ENCODE data around the gene CEBPG. TPM values are rescaled to one million over a fixed set of nuclear protein-coding genes. Genes with fewer than 3 reads are reported as not detected.

The CEBPG gene
- total RNA-seq, 1 donor from 2014 or later, result 59.3 TPM

- Mint-ChIP-seq H3K4me1 (no peaks in the 10 kb centered on the region), H3K36me3 (no peaks in the 10 kb centered on the region), H3K4me3 (no peak overlapping the region), H3K9me3 (no peaks in the 10 kb centered on the region), H3K27ac (no peak overlapping the region), H3K27me3 (ENCODE audit: insufficient read depth, low read depth) (peaks cover 2% of the 10 kb centered on the region)
- no peak overlapping the region for H3K4me3 ChIP-seq
- H3K27me3 ChIP-seq, result no peaks in the 10 kb centered on the region
- H3K9me3 ChIP-seq (ENCODE audit: low read depth), result no peaks in the 10 kb centered on the region
- no peak overlapping the region for H3K4me2 ChIP-seq
- H4K20me1 ChIP-seq (ENCODE audit: low read depth), result peaks cover 89% of the 10 kb centered on the region
- H3K9ac ChIP-seq, result no peak overlapping the region
- H3K27ac ChIP-seq, result no peak overlapping the region
- no peaks in the 10 kb centered on the region for H3K4me1 ChIP-seq
- TF ChIP-seq CTCF (IDR thresholded peaks at IDR 0.05), result no peak
- no peak for TF ChIP-seq EZH2phosphoT487 (IDR thresholded peaks at IDR 0.05)
- no peak for TF ChIP-seq EZH2 (IDR thresholded peaks at IDR 0.05)
- peaks cover 36% of the 10 kb centered on the region for H3K79me2 ChIP-seq (ENCODE audit: low read depth)
- no peak for DNase-seq (ENCODE audit: low spot score)
- H3K36me3 ChIP-seq, result no peaks in the 10 kb centered on the region
- H3F3A ChIP-seq (ENCODE audit: low read depth), result no peaks in the 10 kb centered on the region
- no peak overlapping the region for H2AFZ ChIP-seq (replicated peaks)
These were observed 14.8 kb downstream of the CEBPG start for GRCh38 chr19:33388231-33388724.

- no peaks in the 10 kb centered on the region for H3K36me3 ChIP-seq
- DNase-seq (ENCODE audit: low spot score), result no peak
- Mint-ChIP-seq H3K4me3 (no peak overlapping the region), H3K4me1 (peaks cover 3% of the 10 kb centered on the region), H3K27ac (no peak overlapping the region), H3K27me3 (ENCODE audit: insufficient read depth, low read depth) (peaks cover 2% of the 10 kb centered on the region), H3K9me3 (no peaks in the 10 kb centered on the region), H3K36me3 (no peaks in the 10 kb centered on the region)
- no peaks in the 10 kb centered on the region for H3K9me3 ChIP-seq (ENCODE audit: low read depth)
- no peaks in the 10 kb centered on the region for H3K4me1 ChIP-seq
- peaks cover 89% of the 10 kb centered on the region for H4K20me1 ChIP-seq (ENCODE audit: low read depth)
- peaks cover 30% of the 10 kb centered on the region for H3K79me2 ChIP-seq (ENCODE audit: low read depth)
- no peak overlapping the region for H3K4me3 ChIP-seq
- H3K4me2 ChIP-seq, result no peak overlapping the region
- no peak overlapping the region for H2AFZ ChIP-seq (replicated peaks)
- no peak overlapping the region for H3K9ac ChIP-seq
- H3K27ac ChIP-seq, result no peak overlapping the region
- H3K27me3 ChIP-seq, result no peaks in the 10 kb centered on the region
- no peaks in the 10 kb centered on the region for H3F3A ChIP-seq (ENCODE audit: low read depth)
- no peak for TF ChIP-seq EZH2phosphoT487 (IDR thresholded peaks at IDR 0.05)
- TF ChIP-seq EZH2 (IDR thresholded peaks at IDR 0.05), result no peak
- no peak for TF ChIP-seq CTCF (IDR thresholded peaks at IDR 0.05)
These were observed 15.4 kb downstream of the CEBPG start for GRCh38 chr19:33388725-33389420.

DNA sequence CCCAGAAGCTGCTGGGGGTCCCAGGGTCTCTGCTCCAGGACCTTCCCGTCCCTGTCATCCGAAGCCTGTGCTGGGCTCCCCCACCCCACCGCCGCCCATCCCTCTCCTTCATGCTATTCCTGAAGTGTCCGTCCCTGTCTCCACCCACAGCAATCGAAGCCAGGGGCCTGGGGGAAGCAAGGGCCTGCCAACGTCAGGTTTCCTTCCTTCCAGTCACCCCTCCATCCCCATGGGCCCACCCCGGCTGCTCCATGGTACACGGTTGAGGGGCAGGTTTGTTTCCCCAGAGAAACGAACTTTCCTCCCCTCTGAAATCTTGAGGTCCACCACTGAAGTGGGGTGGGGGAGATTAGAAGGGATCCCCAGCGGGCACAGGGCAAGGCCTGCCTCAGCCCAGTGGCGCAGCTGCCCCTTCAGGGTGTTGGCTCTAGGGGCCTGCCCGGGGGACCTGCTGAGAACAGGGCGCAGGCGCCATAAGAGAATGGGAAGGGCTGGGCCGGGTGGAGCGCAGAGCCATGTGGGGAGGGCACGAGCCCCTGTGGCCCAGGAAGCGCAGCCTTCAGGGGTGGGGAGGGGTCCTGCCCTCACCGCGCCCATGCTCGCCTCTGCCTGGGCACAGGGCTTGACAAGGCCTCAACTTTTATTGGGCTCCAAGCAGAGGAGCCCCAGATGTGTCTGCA lies 16.1 kb downstream of the CEBPG start:
- Mint-ChIP-seq H3K27ac (peak overlapping the region; percentile 50), H3K9me3 (no peaks in the 10 kb centered on the region), H3K4me3 (no peak overlapping the region), H3K36me3 (no peaks in the 10 kb centered on the region), H3K4me1 (peaks cover 4% of the 10 kb centered on the region), H3K27me3 (ENCODE audit: insufficient read depth, low read depth) (peaks cover 2% of the 10 kb centered on the region)
- H4K20me1 ChIP-seq (ENCODE audit: low read depth), result peaks cover 86% of the 10 kb centered on the region
- no peaks in the 10 kb centered on the region for H3K36me3 ChIP-seq
- no peak overlapping the region for H3K4me2 ChIP-seq
- TF ChIP-seq EZH2phosphoT487 (IDR thresholded peaks at IDR 0.05) (no peak), EZH2 (IDR thresholded peaks at IDR 0.05) (no peak), CTCF (IDR thresholded peaks at IDR 0.05) (no peak)
- H3K79me2 ChIP-seq (ENCODE audit: low read depth), result peaks cover 23% of the 10 kb centered on the region
- H3K4me3 ChIP-seq, result no peak overlapping the region
- no peaks in the 10 kb centered on the region for H3K4me1 ChIP-seq
- H3K9me3 ChIP-seq (ENCODE audit: low read depth), result no peaks in the 10 kb centered on the region
- H3F3A ChIP-seq (ENCODE audit: low read depth), result no peaks in the 10 kb centered on the region
- H3K9ac ChIP-seq, result no peak overlapping the region
- H3K27ac ChIP-seq, result no peak overlapping the region
- no peaks in the 10 kb centered on the region for H3K27me3 ChIP-seq
- H2AFZ ChIP-seq (replicated peaks), result no peak overlapping the region
- no peak for DNase-seq (ENCODE audit: low spot score)
